Progenitor cell of endocrine pancreas (in vitro differentiated cells): ENCODE results near the gene TAF10. TPM values are rescaled to one million over a fixed set of nuclear protein-coding genes. Genes with fewer than 3 reads are reported as not detected.

Source experiments
- DNase-seq: peaks from one replicate; pipeline ENCODE4 v3.0.0; 2021; ENCODE audit warnings: low spot score; ENCODE audit not compliant: unreplicated experiment
- H3K27ac Mint-ChIP-seq: 2 replicates; pipeline ENCODE4 v1.8.0; 2021; ENCODE audit warnings: mild to moderate bottlenecking, moderate library complexity, mixed read lengths
- H3K27me3 Mint-ChIP-seq: 2 replicates; pipeline ENCODE4 v1.8.0; 2021; ENCODE audit warnings: mixed read lengths
- H3K36me3 Mint-ChIP-seq: 2 replicates; pipeline ENCODE4 v1.8.0; 2022; ENCODE audit warnings: mixed read lengths; ENCODE audit not compliant: insufficient read depth
- H3K4me1 Mint-ChIP-seq: 2 replicates; pipeline ENCODE4 v1.8.0; 2021; ENCODE audit warnings: low read depth, mixed read lengths
- H3K4me3 Mint-ChIP-seq: 2 replicates; pipeline ENCODE4 v1.8.0; 2021; ENCODE audit warnings: low read depth, mild to moderate bottlenecking, moderate library complexity, mixed read lengths
- H3K9me3 Mint-ChIP-seq: 2 replicates; pipeline ENCODE4 v1.8.0; 2021; ENCODE audit warnings: low read depth, mixed read lengths
- total RNA-seq: library from RNA; stranded (reverse); gene quantifications from 2 replicates; pipeline ENCODE4 v1.2.1, GENCODE V29; 2021
- TF ChIP-seq, protein P1 (sequence below): fragments of 200-600 bp; sonication (generic); IDR thresholded peaks from one replicate; pipeline ENCODE4 v1.5.0; 2021; ENCODE audit warnings: antibody characterized with exemption, mild to moderate bottlenecking; ENCODE audit not compliant: unreplicated experiment

TAF10 gene
- total RNA-seq, 1 donor from 2014 or later: 148 TPM

- Mint-ChIP-seq H3K9me3 (peaks cover 25% of the 10 kb centered on the region), H3K4me1 (no peaks in the 10 kb centered on the region), H3K4me3 (no peak overlapping the region), H3K36me3 (peaks cover 20% of the 10 kb centered on the region), H3K27me3 (no peaks in the 10 kb centered on the region), H3K27ac (no peak overlapping the region)
- DNase-seq: no peak
- TF ChIP-seq, protein P1, sequence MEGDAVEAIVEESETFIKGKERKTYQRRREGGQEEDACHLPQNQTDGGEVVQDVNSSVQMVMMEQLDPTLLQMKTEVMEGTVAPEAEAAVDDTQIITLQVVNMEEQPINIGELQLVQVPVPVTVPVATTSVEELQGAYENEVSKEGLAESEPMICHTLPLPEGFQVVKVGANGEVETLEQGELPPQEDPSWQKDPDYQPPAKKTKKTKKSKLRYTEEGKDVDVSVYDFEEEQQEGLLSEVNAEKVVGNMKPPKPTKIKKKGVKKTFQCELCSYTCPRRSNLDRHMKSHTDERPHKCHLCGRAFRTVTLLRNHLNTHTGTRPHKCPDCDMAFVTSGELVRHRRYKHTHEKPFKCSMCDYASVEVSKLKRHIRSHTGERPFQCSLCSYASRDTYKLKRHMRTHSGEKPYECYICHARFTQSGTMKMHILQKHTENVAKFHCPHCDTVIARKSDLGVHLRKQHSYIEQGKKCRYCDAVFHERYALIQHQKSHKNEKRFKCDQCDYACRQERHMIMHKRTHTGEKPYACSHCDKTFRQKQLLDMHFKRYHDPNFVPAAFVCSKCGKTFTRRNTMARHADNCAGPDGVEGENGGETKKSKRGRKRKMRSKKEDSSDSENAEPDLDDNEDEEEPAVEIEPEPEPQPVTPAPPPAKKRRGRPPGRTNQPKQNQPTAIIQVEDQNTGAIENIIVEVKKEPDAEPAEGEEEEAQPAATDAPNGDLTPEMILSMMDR: no peak
These were observed 32.3 kb downstream of the TAF10 start for GRCh38 chr11:6579681-6580080.

- Mint-ChIP-seq H3K27me3 (no peaks in the 10 kb centered on the region), H3K27ac (no peak overlapping the region), H3K4me3 (no peak overlapping the region), H3K4me1 (no peaks in the 10 kb centered on the region), H3K36me3 (peaks cover 8% of the 10 kb centered on the region), H3K9me3 (peaks cover 9% of the 10 kb centered on the region)
- DNase-seq: no peak
- TF ChIP-seq, protein P1: no peak
These were observed 33.9 kb downstream of the TAF10 start for GRCh38 chr11:6578134-6578533.

GRCh38 chr11:6576471-6577373 is 35.3 kb downstream of the TAF10 start:
- no peak for DNase-seq
- no peak overlapping the region for H3K27ac Mint-ChIP-seq
- TF ChIP-seq, protein P1: no peak

GRCh38 chr11:6574816-6575715 is 37.0 kb downstream of the TAF10 start:
- DNase-seq: no peak
- Mint-ChIP-seq H3K4me3 (no peak overlapping the region), H3K9me3 (no peaks in the 10 kb centered on the region), H3K27ac (no peak overlapping the region), H3K36me3 (no peaks in the 10 kb centered on the region), H3K27me3 (no peaks in the 10 kb centered on the region), H3K4me1 (no peaks in the 10 kb centered on the region)
- TF ChIP-seq, protein P1: no peak

More at GRCh38 chr11:6576471-6577373, 35.3 kb downstream of the TAF10 start:
- no peaks in the 10 kb centered on the region for H3K4me1 Mint-ChIP-seq
- no peaks in the 10 kb centered on the region for H3K27me3 Mint-ChIP-seq
- no peaks in the 10 kb centered on the region for H3K9me3 Mint-ChIP-seq
- peaks cover 1% of the 10 kb centered on the region for H3K36me3 Mint-ChIP-seq
- no peak overlapping the region for H3K4me3 Mint-ChIP-seq

GRCh38 chr11:6572215-6572614 is 39.8 kb downstream of the TAF10 start:
- DNase-seq: no peak
- peaks cover 3% of the 10 kb centered on the region for H3K36me3 Mint-ChIP-seq
- TF ChIP-seq, protein P1: no peak
- H3K9me3 Mint-ChIP-seq: no peaks in the 10 kb centered on the region
- no peaks in the 10 kb centered on the region for H3K4me1 Mint-ChIP-seq
- H3K27me3 Mint-ChIP-seq: no peaks in the 10 kb centered on the region
- peak overlapping the region; percentile 17 for H3K27ac Mint-ChIP-seq
- H3K4me3 Mint-ChIP-seq: no peak overlapping the region
